GM18870 (cell line): ENCODE data around the gene FZR1.
"Not testable (repeated sequence)": the region's sequence is repeated elsewhere in the genome, so short reads cannot be mapped to it uniquely, and the experiment has no call there.

Experiments used
- ATAC-seq: cut with Tn5 transposase; IDR thresholded peaks from one replicate; pipeline ENCODE4 v1.9.1; 2021; ENCODE audit warnings: moderate library complexity; ENCODE audit not compliant: unreplicated experiment

The FZR1 gene

DNA sequence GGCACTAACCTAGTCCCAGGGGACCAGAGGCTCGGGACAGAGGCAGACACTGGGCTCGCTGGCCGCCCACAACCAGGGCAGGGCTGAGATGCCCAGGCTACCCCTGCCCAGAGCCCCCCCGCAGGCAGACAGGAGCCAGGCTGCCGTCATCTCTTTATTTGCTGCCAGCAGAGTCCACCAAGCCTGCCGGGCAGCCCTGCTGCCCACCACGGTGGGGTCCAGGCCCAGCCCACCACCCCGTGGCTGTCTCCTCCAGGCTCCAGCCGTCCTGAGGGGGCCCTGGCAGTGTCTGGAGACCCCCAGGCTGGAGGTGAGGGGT, 37.9 kb downstream of the FZR1 start:
- ATAC-seq: no peak

DNA sequence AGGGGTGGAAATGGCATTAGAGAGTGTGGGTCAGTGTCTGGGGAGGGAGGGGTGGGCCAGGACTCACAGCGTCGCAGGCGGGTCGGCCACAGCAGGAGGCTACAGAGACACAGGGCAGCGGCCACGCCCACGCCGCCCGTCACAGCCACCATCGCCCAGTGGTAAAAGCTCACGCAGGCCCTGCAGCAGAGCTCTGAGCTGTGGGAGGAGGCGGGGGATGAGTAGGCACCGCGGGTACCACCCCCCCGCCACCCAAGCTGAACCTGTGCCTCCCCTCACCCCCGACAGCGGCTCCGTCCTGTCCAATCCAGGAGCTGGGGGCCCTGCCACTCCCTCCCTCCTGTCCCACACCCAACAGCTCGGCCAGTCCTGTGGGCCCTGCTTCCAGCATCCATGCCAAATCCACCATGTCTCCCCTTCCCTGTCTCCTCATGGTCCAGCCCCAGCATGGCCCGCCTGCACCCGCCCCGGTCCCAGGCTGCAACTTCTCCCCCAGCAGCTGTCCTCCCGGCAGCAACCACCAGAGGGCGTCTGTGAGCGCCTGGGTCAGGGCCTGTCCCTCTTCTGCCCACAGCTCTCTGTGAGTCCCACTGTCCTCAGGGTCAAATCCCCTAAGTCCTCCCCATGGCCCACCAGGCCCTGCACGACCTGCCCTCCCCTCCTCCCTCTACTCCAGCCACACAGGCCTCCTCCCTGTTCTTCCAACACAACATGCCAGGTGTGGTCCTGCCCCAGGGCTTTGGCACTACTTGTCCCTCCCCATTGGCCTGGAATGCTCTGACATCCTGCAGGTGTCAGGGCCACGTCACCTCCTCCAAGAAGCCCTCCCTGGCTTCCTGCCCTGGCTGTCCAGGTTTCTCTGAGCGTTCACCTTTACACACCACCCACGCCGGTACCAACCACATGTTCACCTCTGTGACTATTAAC, 38.9 kb downstream of the FZR1 start:
- no peak for ATAC-seq

DNA sequence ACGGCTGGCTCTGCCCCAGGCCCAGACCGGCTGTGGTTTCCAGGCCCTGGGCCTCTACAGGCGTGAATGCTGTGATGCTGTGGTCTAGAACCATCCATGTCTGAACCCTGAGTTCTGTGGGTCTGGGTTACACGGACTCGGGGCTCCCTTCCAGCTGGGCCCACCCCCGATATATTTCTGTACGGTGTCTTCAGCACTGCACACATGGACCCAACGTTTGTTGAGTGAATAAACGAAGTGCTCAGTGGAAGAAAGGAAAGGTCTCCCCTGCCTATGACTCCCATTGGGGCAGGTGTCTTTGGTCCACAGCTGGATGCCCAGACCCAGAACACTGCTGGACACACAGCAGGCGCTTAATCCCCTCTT, 39.5 kb downstream of the FZR1 start:
- ATAC-seq: no peak

DNA sequence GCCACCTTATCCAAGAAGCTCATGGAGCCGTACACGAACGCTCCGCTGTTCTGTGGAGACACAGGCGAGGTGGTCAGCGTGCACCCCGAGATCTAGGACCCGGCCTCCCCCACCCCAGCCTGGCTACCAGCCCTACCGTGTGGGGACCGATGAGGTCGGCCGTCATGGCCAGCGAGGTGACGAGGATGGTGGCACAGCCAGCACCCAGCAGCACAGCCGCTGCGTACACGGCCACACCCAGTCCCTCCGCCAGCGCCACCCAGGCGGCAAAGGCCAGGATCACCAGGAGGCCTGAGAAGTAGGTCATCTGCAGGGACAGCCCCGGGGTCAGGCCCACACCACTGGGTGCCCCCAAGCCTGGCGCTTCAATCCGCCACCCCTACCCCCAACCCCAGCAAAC, 40.0 kb downstream of the FZR1 start:
- ATAC-seq: no peak

DNA sequence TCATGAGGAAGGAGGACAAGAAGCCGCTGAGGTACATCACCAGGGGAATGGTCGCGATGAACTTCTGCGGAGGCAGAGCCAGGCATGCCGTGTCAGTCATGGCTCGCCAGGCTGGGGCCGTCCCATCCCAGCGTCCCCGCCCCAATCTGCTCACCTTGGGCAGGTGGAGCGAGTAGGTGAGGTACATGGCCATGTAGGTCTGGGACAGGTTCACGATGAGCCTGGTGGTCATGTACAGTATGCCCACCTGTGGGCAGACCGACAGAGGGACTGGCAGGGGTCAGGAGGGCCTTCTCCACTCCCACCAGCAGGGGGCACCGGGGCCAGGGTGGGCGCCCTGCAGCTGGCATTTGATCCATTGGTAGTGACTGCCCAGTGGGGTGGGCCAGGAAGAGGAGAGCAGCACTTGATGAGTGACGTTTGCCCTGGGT, 41.2 kb downstream of the FZR1 start:
- no peak for ATAC-seq

DNA sequence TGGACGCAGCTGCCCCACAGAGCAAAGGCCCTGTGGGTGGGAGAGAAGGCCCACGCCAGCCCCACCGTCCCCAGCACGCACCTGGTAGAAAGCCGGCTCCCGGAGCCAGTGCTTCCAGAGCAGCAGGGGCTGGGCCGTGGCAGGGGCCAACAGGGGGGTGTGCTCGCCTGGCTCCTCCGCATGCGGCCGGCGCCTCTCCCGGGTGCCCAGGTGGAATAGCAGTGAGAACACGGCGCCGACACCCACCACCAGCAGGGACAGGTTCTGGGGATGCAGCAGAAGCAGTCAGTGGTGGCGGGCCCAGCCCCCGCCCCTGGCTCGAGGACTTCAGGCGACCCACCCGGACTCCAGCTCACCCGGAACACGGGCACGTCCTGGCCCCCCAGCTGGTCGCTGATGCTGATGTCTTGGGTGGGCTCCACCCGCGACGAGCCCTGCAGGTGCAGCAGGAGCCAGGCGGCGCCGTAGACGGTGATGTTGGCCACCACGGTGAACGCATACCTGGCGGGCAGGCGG, 41.7 kb downstream of the FZR1 start:
- ATAC-seq: no peak

DNA sequence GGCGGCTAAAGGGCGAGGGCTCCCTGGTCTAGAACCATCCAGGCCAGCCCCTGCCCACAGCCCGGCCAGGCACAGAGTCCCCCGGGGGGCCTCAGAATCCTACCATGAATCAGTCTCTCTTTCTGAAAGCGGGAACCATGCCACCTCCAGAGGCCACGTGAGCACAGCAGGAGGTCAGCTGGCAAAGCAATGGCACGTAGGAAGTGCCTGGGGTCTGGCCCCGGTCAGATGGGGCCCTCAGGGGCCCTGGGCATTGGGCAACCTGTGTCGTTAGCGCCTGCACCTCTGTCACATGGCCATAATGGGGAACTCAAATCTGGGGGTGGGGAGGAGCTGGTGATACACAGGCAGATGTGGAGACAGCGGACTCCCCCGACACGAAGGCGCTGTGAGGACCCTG, 42.5 kb downstream of the FZR1 start:
- no peak for ATAC-seq

DNA sequence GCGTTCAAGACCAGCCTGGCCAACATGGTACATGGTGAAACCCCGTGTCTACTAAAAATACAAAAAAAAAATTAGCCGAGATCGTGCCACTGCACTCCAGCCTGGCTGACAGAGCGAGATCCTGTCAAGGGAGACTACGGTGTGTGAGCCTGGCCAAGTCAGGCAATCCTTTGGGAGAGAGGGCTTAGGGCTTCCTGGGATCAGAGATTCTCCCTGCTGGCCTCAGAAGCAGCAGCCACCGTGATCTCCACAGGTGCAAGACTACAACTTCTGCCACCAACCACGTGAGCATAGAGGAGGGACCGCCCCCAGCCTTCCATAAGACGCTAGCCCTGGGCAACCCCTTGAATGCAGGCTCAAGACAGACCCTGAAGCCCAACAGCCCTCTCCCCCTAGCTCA, 43.7 kb downstream of the FZR1 start:
- ATAC-seq: no peak

DNA sequence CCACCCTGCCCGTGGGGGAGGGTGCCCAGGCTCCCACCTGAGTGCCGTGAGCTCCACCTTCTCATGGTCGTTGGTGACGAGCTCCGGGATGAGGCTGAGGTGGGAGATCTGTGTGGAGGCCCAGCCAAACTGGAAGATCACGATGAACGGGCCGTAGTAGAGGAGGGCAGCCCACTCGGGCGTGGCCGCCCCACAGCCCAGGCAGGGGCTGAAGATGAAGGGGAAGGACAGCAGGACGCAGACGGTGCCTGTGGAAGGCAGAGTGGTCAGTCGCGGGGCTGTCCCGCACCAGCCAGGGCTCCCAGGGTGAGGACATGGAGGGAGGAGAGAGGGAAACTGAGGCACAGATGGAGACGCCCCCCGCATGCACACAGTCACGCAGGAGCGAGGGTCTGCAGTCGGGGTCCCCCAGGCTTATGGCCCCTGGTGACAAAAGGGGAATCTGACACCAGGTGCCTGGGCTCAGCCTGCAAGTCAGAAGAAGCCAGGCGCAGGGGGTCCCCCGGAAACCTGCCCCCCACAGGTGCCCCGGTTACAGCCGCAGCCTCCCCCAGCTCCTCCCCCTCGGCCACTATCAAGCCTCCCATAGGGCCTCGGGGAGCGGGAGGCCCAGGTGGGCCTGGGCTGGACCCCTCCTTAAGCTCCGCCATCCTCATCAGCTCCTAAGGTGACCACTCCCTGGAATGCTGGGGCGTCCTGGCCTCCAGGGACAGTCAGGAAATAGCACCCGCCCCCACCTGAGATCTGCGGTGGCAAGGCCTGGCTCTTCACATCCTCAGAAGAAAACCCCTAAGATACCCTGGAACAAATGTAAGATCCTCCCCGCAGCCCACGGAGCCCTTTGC, 45.1 kb downstream of the FZR1 start:
- no peak for ATAC-seq

DNA sequence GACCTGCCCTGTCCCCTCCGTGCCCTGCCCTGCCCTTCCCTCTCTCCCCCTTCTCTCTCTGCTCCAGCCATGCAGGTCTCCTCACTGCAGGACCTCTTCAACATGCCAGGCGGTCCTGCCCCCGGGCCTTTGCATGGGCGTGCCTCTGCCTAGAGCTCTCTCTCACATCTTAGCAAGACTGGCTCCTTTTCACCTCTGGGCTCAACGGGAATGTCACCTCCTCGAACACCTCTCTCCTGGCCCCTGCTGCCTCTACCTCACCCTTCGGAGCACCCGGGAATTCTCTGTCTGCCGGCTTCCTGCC, 45.6 kb downstream of the FZR1 start:
- ATAC-seq: no peak

DNA sequence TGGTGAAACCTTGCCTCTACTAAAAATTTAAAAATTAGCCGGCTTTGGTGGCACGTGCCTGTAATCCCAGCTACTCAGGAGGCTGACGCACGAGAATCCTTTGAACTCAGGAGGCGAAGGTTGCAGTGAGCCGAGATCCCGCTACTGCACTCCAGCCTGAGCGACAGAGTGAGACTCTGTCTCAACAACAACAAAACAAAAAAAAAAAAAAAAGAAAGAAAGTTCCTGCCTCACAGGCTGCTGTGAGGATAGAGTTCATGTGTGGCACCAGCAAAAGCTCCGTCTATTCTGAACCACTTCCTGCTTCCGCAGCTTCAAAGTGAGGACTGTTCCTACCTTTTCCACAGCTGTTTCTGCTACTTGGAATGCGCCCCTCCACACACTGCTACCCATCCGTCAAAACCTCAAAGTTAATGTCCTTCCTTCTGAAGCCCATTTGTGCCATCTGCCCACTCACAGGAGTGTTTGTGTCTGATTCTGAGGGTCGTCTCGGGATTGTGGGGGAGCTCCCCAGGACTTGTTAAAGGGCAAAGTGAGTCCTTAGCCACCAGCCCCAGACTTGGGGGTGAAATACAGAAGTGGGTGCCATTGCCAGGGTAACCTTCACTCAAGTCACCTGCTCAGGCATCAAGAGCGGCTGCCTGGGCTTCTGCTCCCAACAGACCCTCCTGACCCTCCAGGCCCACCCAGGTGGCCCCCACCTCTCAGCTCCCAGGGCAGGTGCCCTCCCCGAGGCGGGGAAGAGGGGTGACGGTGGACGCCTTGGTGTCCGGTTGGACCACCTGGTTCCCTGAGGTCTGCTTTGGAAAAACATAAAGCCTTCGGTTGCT, 48.4 kb downstream of the FZR1 start:
- ATAC-seq: no peak

DNA sequence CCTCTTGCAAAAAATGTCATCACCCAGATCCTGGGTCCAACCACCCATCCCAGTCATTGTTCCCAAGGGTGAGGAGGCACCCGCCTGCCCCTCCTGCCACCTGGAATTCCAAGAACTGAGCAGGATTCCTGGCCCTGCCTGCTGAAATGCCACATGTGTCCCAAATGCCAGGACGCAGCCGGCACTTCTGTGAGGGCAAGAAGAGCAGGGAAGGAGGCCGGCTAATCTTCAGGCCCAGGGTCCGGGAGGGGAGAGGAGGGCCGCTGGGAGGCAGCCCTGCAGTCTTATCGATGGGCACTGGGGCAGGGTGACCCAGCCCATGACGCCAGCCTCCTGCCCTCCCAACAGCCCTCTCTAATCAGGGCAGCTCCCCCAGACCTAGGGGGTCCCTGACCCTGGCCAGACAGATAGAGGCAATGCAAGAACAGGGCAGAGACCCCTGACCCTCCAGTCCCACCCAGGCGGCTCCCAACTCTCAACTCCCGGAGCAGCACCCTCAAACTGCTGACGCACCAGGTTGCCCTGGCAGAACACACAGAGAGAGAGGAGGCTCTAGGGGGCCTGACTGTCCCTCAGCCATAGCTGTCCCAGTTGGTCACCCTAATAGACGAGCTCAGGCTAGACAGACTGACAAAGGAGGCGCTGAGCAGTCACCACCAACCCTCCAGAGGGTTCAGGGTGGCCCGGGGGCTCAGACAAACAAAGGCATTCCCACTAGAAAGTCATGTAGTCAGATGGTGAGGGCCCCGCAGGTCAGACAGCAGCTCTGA, 49.7 kb downstream of the FZR1 start:
- no peak for ATAC-seq

DNA sequence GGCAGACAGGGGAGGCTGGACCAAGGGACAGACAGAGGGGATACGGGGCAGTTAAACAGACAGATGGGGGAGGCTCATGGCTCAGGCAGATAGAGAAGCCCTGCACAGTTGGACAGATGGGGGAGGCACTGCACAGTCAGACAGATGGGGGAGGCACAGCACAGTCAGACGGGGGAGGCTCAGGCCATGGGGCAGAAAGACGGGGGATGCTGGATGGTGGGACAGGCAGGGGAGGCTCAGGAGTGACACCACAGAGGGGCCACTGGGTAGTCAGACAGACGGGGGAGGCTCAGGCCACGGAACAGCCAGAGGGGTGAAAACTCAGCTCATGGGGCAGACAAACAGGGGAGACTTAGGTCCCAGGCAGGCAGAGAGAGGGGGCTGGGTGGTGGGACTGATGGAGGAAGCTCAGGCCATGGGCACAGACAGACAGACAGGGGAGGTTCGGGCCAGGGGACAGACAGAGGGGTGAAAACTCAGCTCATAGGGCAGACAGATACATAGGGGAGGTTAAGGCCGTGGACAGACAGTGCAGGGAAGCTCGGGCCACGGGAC, 50.4 kb downstream of the FZR1 start:
- ATAC-seq: no peak

DNA sequence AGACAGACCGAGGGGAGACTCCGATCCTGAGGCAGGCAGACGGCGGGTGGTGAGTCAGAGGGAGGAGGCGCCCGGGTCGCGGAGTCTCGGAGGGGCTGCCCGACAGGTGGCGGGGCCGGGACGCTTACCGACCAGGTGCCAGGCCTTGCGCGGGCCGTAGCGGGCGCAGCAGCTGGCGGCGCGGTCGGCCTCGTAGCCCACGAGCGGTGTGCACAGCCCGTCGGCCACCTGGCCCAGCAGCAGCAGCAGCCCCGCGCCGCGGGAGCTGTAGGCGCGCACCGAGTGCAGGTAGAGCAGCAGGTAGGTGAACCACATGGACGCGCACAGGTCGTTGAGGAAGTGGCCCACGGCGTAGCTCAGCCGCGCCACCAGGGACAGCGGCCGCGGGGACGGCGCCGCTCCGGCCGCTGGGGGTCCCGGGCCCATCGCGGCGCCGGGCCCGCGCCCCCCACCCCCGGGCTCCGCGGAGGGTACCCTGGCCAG, 50.9 kb downstream of the FZR1 start:
- peak; percentile 21 for ATAC-seq

DNA sequence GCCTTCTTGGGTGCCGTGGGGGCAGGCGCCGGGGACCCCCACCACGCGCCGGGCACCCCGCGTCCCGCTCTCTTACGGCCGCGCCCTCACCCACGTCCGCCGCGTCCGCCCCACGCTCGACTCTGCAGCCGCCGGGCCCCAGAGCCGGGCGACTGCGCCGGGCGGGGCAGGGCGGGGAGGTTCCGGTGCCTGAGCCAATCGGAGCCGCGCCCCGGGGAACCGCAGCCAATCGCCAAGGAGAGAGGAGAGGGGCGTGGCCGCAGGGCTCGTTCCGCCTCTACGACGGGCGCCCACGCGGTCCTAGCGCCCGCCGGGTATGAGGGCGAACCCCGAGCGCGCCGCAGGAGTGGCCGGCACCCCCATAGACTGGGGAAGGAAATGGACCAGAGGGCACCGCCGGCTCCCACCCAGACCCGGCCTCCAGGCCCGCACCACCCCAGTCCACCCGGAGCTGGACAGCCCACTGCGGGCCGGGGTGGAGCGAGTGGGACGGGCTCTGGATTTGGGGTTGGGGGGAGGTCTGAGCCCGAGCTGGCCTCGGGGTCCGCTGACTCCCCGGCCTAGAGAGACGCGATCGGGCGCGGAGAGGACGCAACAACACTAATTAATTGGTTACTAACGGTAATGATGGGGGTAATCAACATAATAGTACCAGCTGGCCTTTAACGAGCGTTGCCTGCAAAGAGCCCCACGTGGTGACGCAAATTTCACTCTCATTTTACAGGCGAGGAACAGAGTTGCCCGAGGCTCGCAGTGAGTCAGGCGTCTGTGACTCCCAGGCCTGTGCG, 51.5 kb downstream of the FZR1 start, which contains the start of gene MFSD12:
Gene MFSD12 (minus strand): TSS at position 126 of the 788 bp plus-strand sequence. CDS start 183 bp downstream, outside the sequence.
- ATAC-seq: peak; percentile 51

DNA sequence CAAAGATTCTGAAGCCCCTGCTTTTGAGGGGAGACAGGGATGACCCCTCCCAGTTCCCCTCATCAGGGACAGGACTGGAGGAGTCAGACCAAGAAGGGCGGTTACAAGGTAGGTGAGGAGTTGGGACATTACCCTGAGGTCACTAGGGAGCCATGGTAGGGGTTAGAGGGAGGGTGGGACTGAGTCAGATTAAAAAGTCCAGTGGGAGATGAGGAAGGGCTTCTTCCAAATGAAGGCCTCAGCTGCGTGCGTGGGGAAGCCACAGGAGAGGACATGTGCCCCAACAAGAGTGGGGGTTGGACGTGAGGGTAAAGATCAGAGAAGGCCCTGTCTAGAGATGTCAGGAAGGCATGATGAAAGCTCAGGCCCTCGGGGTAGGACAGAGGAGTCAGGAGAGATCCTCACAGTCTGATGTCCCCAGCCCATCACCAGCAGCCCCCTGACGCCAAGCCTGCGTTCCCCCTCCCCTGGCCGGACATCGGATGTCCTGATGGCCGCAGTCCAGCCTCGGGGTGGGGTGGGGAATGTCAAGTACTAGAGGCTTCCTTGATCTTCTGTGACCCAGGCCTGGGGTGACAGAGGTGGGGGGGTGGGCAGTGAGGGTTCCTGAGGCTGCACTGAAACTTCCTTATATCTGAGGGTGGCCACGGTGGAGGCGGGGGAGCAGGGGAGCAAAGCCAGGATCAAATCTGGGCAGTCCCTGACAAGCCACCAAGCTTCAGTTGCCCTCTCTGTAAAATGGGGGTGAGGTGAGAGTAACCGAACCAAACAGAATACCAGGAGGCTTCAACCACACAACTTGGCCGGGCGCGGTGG, 57.8 kb downstream of the FZR1 start:
- ATAC-seq: no peak

DNA sequence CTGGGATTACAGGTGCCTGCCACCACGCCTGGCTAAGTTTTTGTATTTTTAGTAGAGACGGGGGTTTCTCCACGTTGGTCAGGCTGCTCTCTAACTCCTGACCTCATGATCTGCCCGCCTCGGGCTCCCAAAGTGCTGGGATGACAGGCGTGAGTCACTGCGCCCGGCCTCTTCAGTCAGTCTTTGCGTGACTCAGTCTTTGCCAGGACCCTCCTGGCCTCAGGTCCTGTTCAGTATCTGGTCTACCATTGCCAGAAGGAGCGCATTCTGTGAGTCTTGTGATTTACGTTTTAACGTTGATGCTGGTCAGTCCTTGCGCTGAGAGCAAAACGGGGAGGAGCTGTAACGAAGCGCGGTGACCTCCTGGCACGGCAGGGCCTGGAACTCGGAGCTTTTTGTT, 59.0 kb downstream of the FZR1 start:
- ATAC-seq: no peak

DNA sequence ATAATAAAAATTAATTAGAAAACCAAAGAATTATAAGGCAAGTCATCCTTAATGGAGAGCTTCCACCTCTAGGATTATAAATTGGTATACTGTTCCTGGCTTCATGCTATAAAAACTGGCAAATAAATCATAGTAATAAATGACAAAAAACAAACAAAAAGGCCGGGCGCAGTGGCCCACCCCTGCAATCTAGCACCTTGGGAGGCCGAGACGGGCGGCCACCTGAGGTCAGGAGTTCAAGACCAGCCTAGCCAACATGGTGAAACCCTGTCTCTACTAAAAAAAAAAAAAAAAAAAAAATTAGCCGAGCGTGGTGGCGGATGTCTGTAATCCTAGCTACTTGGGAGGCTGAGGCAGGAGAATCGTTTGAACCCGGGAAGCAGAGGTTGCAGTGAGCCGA, 63.9 kb downstream of the FZR1 start:
- ATAC-seq: not testable (repeated sequence)
